GM18867 (cell line): ENCODE measurements around the gene CFAP54.

ENCODE experiments used
- ATAC-seq: cut with Tn5 transposase; IDR thresholded peaks from one replicate; pipeline ENCODE4 v1.9.1; 2021; ENCODE audit warnings: mild to moderate bottlenecking, moderate library complexity; ENCODE audit not compliant: unreplicated experiment

Gene CFAP54

DNA sequence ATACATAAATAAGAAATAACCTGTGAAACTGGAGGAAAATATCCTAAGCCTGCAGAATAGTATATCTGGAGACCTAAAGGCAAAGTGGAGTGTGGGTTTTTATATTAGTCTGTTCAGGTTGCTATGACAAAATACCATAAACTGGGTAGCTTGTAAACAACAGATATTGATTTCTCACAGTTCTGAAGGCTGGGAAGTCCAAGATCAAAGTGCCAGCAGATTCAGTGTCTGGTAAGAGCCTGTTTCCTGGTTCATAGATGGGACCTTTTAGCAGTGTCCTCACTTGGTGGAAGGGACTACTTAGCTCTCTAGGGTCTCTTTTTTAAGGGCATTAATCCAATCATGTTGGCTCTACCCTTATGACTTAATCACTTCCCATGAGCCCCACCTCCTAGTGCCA lies 392.2 kb downstream of the CFAP54 start:
- ATAC-seq, result no peak

DNA sequence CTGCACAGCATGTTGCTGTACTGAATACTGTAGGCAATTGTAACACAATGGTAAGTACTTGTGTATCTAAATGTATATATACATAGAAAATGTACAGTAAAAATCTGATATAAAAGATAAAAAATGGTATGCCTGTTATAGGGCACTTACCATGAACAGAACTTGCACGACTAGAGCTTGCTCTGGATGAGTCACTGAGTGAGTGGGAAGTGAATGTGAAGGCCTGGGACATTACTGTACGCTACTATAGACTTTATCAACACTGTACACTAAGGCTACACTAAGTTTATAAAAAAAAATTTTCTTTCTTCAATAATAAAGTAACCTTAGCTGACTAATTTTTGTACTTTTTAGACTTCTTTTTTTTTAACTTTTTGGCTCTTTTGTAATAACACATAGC lies 393.5 kb downstream of the CFAP54 start:
- ATAC-seq, result no peak

GRCh38 chr12:96883571-96883970 lies 394.2 kb downstream of the CFAP54 start:
- ATAC-seq, result no peak

DNA sequence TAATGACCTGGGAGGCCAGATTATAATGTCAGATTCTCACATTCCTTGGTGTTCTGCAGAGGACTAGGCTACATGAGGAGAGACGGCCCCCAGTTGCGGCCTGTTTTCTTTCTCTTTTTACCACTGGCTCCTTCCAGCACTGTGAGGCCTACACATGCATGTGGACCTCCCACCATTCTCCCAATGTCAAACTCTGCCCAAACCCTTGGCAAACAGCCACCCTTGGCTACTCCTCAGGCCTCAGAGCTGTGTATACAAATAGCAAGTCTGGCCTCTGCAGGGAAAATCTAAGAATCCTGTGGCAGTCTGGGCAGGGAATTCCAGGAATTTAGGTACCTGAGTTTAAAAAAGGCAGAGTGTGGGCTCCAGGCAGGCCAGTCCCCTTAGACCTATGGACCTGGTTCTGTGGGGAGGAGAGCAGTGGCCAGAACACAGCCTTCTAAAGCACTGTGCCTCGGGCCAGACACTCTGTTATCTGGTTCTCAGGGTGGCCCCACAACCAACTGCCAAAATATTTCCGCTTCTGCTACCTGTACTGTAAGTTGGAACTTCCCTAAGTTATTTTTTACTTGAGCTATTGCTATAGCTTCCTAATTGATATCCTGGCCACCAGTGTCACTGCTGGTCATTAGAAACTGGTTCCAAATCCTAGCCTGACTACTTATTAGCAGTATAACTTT lies 397.8 kb downstream of the CFAP54 start:
- no peak for ATAC-seq

GRCh38 chr12:96889273-96889933 lies 400.0 kb downstream of the CFAP54 start:
- ATAC-seq, result no peak

- ATAC-seq, result no peak
These were observed 401.0 kb downstream of the CFAP54 start for GRCh38 chr12:96890331-96890730.

DNA sequence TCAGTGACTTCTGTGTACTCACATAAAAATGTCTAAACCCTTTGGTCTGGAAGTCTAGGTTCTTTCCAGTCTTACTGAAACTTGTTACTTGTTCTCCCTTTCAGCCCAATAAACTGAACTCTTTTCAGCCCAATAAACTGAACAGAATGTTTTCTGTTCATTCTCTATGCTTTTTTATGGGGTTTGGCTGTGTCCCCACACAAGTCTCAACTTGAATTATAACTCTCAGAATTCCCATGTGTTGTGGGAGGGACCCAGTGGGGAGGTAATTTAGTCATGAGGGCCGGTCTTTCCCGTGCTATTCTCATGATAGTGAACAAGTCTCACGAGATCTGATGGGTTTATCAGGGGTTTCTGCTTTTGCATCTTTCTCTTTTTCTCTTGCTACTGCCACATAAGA lies 402.7 kb downstream of the CFAP54 start:
- no peak for ATAC-seq

- ATAC-seq, result no peak
These were observed 408.0 kb downstream of the CFAP54 start for GRCh38 chr12:96897421-96897820.

DNA sequence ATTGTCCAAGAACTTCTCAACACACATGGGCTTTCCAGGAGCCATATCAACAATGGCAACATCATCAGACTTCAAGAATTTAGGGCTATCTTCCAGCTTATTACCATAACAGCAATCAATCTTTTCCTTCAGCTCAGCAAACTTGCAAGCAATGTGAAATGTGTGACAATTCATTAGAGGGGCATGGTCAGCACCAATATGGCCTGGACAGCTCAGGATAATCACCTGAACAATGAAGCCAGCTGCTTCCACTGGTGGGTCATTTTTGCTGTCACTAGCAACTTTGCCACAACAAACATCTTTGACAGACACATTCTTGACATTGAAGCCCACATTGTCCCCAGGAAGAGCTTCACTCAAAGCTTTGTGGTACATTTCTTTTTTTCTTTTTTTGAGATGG lies 411.8 kb downstream of the CFAP54 start:
- no peak for ATAC-seq

GRCh38 chr12:96902076-96902475 lies 412.7 kb downstream of the CFAP54 start:
- peak; percentile 35 for ATAC-seq

- no peak for ATAC-seq
These were observed 417.1 kb downstream of the CFAP54 start for GRCh38 chr12:96906498-96906848.

DNA sequence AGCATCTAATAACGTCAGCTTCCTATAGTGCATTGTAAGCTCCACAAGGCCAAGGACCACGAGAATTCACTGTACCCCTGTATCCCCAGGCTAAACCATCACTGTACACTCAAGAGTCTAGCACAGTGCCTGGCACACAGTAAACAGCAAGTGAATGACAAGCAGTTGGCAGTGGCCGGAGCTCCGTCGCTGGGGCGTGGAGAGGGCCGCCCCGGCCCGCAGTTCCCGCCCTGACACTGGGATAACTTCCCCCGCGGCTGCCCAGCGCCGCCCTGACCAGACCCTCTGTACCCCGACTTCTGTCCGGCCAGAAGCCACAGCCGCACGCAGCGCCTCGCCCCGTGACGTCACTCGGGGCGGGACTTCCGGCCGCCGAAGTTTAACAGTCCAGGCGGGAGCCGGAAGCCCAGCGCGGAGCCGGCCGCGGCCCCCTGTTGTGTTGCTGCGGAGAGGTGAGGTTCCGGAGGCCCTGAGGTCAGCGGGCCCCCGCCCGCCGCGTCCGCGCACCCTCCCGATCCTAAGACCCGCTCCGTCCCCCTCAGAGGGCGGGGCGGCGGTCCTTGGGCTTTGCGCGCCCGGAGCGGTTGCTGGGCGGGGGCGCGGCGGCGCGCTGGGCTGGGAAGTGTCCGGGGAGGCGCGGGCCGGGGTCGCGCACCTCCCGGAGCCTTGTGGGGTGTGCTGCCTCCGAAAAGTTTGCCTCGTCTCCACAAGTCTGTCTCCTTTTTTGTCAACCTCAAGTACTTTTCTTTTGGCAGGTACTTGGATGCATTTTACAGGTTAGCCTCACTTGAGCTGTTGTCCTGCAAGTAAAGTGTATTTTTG lies 417.7 kb downstream of the CFAP54 start, which contains the start of gene NEDD1:
Gene NEDD1 (plus strand): TSS at position 409 of the 822 bp plus-strand sequence. CDS start 2,503 bp downstream, outside the sequence.
- ATAC-seq, result peak; percentile 93

DNA sequence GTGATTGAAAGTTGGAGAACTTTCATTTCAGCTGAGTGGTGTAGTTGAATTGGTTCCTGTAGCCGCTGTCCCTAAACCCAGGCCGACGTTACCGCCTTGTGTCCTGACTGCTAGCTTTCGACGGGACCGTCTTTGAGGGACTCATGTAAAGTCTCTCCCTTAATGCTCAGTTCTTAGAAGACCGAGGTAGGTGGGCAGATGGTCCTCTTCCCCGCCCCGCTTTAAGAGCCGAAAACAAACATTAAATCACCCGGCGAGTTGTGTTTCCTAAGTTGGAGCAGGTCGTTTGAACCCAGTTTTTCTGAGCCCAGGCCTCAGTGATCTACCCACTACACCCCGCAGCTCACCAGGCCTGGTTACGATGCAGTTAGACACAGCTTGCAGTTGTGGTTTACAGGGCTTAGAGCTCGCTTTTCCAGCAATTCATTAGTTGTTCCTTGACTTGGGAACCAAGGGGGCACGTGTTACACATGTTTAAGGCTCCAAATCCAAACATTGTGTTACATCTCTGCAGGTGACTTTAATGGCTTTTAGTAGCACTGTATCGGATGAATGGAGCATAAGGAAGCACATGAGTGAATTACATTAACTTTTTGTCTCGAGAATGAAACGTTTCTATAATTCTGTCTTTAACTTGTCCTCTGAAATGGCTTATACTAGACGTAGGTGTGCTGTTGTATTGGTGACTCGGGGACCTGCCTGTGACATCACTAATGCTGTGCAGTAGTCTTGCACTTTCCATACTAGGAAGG lies 418.5 kb downstream of the CFAP54 start:
- peak; percentile 34 for ATAC-seq

DNA sequence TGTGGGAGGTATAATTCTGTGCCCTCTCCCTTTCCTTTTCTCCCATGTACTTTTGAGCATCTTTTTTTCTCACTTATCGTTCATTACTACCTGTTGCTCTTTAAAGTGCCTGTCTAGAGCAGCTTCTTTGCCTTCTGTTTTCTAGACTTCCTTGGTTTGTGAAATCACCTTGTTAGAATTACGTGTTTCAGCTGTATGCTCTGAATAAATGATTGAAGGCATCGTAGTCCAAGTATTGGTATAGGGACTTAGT lies 419.0 kb downstream of the CFAP54 start:
- ATAC-seq, result no peak

- no peak for ATAC-seq
These were observed 422.9 kb downstream of the CFAP54 start for GRCh38 chr12:96912261-96912660.

DNA sequence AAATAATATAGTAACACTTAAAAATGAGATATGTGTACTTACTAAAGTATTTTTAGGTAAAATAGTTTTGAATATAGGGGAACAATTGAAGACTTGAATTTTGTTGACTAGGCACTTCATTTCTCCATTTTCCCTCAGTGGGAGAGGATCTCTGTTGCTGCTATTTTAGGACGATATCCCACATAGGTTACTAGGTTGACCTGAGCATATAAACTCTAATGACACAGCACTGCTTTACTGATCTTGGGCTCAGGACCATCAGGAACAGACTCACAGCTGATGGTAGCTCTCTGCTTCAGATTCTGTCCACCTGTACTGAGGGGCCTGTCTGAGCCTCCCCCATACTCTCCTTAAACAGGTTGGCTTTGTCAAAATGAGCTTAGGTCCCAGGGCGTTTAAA lies 423.6 kb downstream of the CFAP54 start:
- no peak for ATAC-seq

DNA sequence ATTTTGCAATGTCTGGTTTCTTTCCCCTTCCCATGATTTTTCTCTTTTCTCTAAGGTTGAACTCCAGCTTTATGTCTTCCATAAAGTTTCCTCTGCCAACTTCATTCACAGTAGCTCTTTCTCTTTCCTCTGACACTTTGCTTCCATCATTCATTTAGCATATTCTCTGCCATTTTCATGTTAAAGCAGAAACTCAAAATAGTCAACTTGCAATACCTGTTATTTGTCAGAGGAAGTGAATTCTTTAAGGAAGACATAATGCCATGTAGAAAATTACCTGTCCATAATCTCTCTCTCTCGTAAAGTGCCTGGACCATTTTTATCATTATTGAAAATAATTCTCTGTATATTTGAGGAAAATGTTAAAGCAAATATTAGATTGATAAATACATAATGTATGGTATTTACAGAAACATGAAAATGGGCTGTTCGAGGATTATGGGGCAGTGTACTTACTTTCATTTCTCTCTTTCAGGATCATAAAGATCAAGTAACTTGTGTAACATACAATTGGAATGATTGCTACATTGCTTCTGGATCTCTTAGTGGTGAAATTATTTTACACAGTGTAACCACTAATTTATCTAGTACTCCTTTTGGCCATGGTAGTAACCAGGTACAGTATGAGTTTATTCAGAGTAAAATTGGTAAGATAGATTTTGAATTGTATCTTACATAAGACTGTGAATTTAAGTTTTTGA lies 430.3 kb downstream of the CFAP54 start:
- ATAC-seq, result no peak
